Measurements from ENCODE around the gene SND1. TPM values are rescaled to one million over a fixed set of nuclear protein-coding genes. Genes with fewer than 3 reads are reported as not detected.

Gene SND1
- total RNA-seq, 4 donors from 2014 or later = 70.8 to 141 (median 85.7) TPM

DNA sequence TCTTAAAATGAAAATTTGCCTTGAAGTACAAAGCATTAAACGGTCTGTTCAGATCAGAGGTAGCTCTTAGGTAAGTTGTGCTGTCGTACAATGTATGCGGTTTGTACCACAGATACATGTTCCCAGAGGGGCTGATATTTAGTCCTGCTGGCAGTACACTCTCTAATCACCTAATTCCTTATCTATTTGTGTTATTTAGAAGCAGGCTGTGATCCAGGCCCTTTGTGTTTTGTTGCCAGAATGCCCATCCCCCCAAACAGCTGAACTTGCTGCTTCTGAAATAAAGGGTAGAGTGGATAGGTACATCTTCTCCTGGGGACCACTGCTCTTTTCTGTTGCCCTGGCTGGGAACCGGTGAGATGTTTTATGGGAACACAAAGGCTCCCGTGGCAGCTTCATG lies 84.5 kb downstream of the SND1 start:
- Histone ChIP-seq H3K36me3 (peaks cover 0 to 22% (median 4%) of the 10 kb centered on the region in 3 donors), H3K4me1 (peaks cover 0 to 3% (median under 1%) of the 10 kb centered on the region in 4 donors), H3K27me3 (no peaks in the 10 kb centered on the region), H3K4me3 (no peak overlapping the region), H3K9me3 (no peaks in the 10 kb centered on the region), H3K27ac (no peak overlapping the region)
- DNase-seq (ENCODE audit: low spot score in 2 of 2) = no peak
- 71 to 73% methylated on average over 5 of the region's 5 CpGs for WGBS, 2 donors
- TF ChIP-seq, protein P1, sequence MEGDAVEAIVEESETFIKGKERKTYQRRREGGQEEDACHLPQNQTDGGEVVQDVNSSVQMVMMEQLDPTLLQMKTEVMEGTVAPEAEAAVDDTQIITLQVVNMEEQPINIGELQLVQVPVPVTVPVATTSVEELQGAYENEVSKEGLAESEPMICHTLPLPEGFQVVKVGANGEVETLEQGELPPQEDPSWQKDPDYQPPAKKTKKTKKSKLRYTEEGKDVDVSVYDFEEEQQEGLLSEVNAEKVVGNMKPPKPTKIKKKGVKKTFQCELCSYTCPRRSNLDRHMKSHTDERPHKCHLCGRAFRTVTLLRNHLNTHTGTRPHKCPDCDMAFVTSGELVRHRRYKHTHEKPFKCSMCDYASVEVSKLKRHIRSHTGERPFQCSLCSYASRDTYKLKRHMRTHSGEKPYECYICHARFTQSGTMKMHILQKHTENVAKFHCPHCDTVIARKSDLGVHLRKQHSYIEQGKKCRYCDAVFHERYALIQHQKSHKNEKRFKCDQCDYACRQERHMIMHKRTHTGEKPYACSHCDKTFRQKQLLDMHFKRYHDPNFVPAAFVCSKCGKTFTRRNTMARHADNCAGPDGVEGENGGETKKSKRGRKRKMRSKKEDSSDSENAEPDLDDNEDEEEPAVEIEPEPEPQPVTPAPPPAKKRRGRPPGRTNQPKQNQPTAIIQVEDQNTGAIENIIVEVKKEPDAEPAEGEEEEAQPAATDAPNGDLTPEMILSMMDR (IDR thresholded peaks at IDR 0.05) = no peak
- TF ChIP-seq EP300 (IDR thresholded peaks at IDR 0.05) (no peak), POLR2A (IDR thresholded peaks at IDR 0.05) (no peak)

DNA sequence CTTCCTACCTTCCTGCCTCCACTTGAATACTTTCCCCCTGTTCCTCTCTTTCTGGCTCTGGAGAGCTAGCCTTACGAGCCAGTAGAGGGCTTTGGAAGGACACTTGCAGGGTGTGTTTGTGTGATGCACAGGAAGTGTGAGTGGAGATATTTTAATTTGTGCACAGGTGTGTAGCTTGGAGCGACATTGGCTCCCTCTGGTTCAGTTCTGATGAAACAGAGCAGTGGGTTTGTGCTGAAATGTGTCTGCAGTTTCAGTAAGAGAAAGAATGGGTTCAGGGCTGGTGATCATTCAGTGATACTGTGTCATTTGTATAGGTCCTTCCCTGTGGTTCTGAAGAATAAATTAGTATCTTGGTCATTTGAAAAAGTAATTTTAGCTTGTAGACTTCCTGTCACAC lies 86.9 kb downstream of the SND1 start:
- TF ChIP-seq POLR2A (IDR thresholded peaks at IDR 0.05) (no peak), EP300 (IDR thresholded peaks at IDR 0.05) (no peak)
- TF ChIP-seq, protein P1 (IDR thresholded peaks at IDR 0.05) = no peak
- Histone ChIP-seq H3K9me3 (no peaks in the 10 kb centered on the region), H3K4me3 (no peak overlapping the region), H3K36me3 (peaks cover 0 to 14% (median 4%) of the 10 kb centered on the region in 3 donors), H3K4me1 (no peaks in the 10 kb centered on the region), H3K27ac (no peak overlapping the region), H3K27me3 (no peaks in the 10 kb centered on the region)
- 96 to 100% methylated on average over 2 of the region's 2 CpGs for WGBS, 2 donors
- no peak for DNase-seq (ENCODE audit: low spot score in 2 of 2)

DNA sequence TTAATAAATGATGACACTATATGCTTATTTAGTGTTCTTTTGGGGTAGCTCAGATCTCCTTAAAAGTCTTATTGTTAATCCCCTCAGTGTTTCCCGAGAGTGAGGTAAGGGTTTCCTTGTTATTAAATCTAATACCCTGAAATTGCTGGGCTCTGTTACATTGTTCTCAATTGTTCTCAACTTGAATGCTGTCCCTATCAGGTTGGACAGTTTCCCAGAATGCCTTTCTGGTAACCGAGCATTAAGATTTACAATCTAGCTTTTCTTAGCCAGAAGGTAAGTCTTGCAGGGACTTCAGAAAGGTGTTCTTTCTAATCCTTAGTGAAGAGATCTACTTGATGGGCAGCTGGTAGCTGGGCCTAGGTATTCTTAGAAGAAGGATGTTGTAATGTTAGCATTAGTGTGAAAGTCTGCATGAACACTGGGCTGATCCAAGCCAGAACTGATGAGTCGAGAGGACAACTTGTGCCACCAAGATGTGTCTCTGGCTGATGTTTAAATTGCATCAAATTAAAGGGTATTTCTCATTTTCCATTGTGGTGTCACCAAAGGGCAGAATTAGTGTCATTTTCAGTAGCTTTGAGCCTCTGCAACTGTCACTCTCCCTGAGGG lies 89.9 kb downstream of the SND1 start:
- no peaks in the 10 kb centered on the region for H3K9me3 ChIP-seq
- H3K4me1 ChIP-seq = no peaks in the 10 kb centered on the region
- H3K36me3 ChIP-seq = peaks cover 0 to 5% (median 0%) of the 10 kb centered on the region in 3 donors
- TF ChIP-seq EP300 (IDR thresholded peaks at IDR 0.05) (no peak), POLR2A (IDR thresholded peaks at IDR 0.05) (no peak)
- TF ChIP-seq, protein P1 (IDR thresholded peaks at IDR 0.05) = no peak
- no peak overlapping the region for H3K4me3 ChIP-seq
- no peaks in the 10 kb centered on the region for H3K27me3 ChIP-seq
- no peak for DNase-seq (ENCODE audit: low spot score in 2 of 2)
- 66 to 71% methylated on average over 3 of the region's 3 CpGs for WGBS, 2 donors
- no peak overlapping the region for H3K27ac ChIP-seq

DNA sequence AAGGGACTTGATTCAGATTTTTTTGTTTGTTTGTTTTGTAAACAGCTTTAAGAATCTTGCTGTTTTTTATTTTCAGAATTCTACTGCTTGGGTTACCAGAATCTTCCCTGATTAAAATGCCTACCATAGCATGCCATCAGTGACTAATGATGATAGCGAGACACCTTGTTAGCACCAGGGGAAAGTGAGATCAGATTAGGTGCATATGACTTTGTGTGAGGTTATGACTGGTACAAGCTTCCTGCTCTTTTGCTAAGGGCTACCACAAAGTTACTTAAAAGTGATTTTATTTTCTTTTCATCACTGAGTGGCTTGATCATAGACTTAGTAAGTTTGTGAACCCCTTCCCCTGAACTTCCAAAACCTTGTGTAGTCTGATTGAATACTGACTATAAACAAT lies 93.5 kb downstream of the SND1 start:
- TF ChIP-seq EP300 (IDR thresholded peaks at IDR 0.05) = no peak
- TF ChIP-seq POLR2A (IDR thresholded peaks at IDR 0.05) = no peak
- TF ChIP-seq, protein P1 (IDR thresholded peaks at IDR 0.05) = no peak
- 92 to 93% methylated on average over 1 of the region's 1 CpG for WGBS, 2 donors

DNA sequence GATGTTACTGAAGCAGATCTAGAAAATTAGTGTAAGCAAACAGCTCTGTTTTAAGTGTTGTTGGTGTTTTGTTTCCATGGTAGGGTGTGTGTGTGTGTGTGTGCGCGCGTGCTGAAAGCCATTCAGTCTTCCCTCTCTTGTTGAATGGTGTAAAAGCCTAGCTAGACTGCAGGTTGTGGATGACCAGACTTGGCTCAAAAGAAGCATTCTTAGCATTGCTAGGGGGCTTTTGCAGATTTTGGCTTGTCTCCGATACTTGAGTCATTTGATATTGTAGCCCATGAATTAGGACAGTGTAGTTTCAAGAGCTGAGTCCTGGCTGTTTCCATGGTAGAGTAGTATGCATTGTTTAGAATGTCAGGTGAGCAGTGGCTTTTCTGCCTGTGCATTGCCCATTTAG lies 99.1 kb downstream of the SND1 start:
- TF ChIP-seq, protein P1 (IDR thresholded peaks at IDR 0.05) = no peak
- TF ChIP-seq POLR2A (IDR thresholded peaks at IDR 0.05) = no peak
- TF ChIP-seq EP300 (IDR thresholded peaks at IDR 0.05) = no peak
- WGBS, 2 donors = 64 to 73% methylated on average over 4 of the region's 4 CpGs
- no peak overlapping the region for H3K27ac ChIP-seq
- no peaks in the 10 kb centered on the region for H3K27me3 ChIP-seq
- DNase-seq (ENCODE audit: low spot score in 2 of 2) = no peak
- H3K36me3 ChIP-seq = no peaks in the 10 kb centered on the region
- H3K4me3 ChIP-seq = no peak overlapping the region
- no peaks in the 10 kb centered on the region for H3K9me3 ChIP-seq
- H3K4me1 ChIP-seq = peaks cover 0 to 38% (median 4%) of the 10 kb centered on the region in 4 donors

More for the DNA sequence above, 93.5 kb downstream of the SND1 start:
- no peak overlapping the region for H3K4me3 ChIP-seq
- H3K27ac ChIP-seq = no peak overlapping the region
- no peaks in the 10 kb centered on the region for H3K27me3 ChIP-seq
- no peaks in the 10 kb centered on the region for H3K9me3 ChIP-seq
- H3K4me1 ChIP-seq = no peaks in the 10 kb centered on the region
- no peak for DNase-seq (ENCODE audit: low spot score in 2 of 2)
- H3K36me3 ChIP-seq = no peaks in the 10 kb centered on the region
